K562 (cell line): ENCODE data around the gene COX5A. TPM values are rescaled to one million over a fixed set of nuclear protein-coding genes. Genes with fewer than 3 reads are reported as not detected.

Source experiments
- CBFB ChIP-seq: sonication (generic); formaldehyde crosslinking; IDR thresholded peaks from 2 replicates; pipeline ENCODE4 v1.4.0; 2020; ENCODE audit warnings: mild to moderate bottlenecking, missing genetic modification reagents
- CREB3 ChIP-seq: fragments of 450-650 bp; conservative IDR thresholded peaks from 2 replicates; pipeline ENCODE4 v1.6.1; 2016; ENCODE audit warnings: missing genetic modification characterization, low read depth, mild to moderate bottlenecking, missing compliant biosample characterization, moderate library complexity
- ETS2 ChIP-seq: IDR thresholded peaks from 2 replicates; pipeline ENCODE4 v1.6.1; 2016; ENCODE audit warnings: borderline replicate concordance, missing genetic modification characterization, mild to moderate bottlenecking, moderate library complexity, missing compliant biosample characterization; ENCODE audit not compliant: poor library complexity, severe bottlenecking
- HDAC6 ChIP-seq: IDR thresholded peaks from 2 replicates; pipeline ENCODE4 v1.6.1; 2012; ENCODE audit warnings: low read depth, mild to moderate bottlenecking, control low read depth, inconsistent platforms, low read length, moderate library complexity
- ILK ChIP-seq: fragments of 450-650 bp; IDR thresholded peaks from 2 replicates; pipeline ENCODE4 v1.6.1; 2016; ENCODE audit warnings: missing genetic modification characterization, low read depth, mild to moderate bottlenecking, missing compliant biosample characterization, moderate library complexity, borderline replicate concordance
- JUND ChIP-seq, 2 experiments: IDR thresholded peaks; 2 replicates in 1 of 2; 3 replicates in 1 of 2; pipeline ENCODE4 v1.6.1; 2011; ENCODE audit warnings: borderline replicate concordance in 2 of 2, low read depth in 2 of 2, low read length in 2 of 2, improper control_type of control experiment in 1 of 2, missing biosample characterization in 1 of 2, missing genetic modification characterization in 1 of 2, missing genetic modification reagents in 1 of 2
- NFE2L1 ChIP-seq: fragments of 450-650 bp; IDR thresholded peaks from 2 replicates; pipeline ENCODE4 v1.6.1; 2016; ENCODE audit warnings: missing genetic modification characterization, low read depth, mild to moderate bottlenecking, missing compliant biosample characterization, moderate library complexity, borderline replicate concordance
- PRMT5 ChIP-seq: sonication (generic); formaldehyde crosslinking; IDR thresholded peaks from 2 replicates; pipeline ENCODE4 v1.5.0; 2020; ENCODE audit warnings: missing genetic modification reagents
- PTRF ChIP-seq: fragments of 450-650 bp; IDR thresholded peaks from 2 replicates; pipeline ENCODE4 v1.6.1; 2016; ENCODE audit warnings: mild to moderate bottlenecking, missing genetic modification characterization, missing compliant biosample characterization
- SMAD1 ChIP-seq: fragments of 150-350 bp; IDR thresholded peaks from 2 replicates; pipeline ENCODE4 v1.6.1; 2014; ENCODE audit warnings: low read length, low read depth; ENCODE audit not compliant: partially characterized antibody
- UBTF ChIP-seq, 2 experiments: IDR thresholded peaks; 2 replicates each; pipeline ENCODE4 v1.6.1; 2012; ENCODE audit warnings: improper control_type of control experiment in 2 of 2, low read depth in 2 of 2, low read length in 2 of 2, borderline replicate concordance in 1 of 2
- ZNF274 ChIP-seq: IDR thresholded peaks from 2 replicates; pipeline ENCODE4 v1.6.1; 2011; ENCODE audit warnings: low read depth, mild to moderate bottlenecking, low read length, moderate library complexity, borderline replicate concordance
- ZNF436 ChIP-seq: fragments of 250-450, 450-650 bp; sonication (Bioruptor Pico); formaldehyde crosslinking; IDR thresholded peaks from 2 replicates; pipeline ENCODE4 v1.7.0; 2020; ENCODE audit warnings: mild to moderate bottlenecking
- polyA plus RNA-seq, 8 experiments: library from polyadenylated mRNA; depleted of rRNA in 4 of 8; stranded (reverse) in 5 of 8; unstranded in 3 of 8; fragments of >200 nt; fragmentation: Nextera tagmentation in 2 of 8; fragmentation: Illumina TruSeq in 1 of 8; extraction: Ambion mirVana in 2 of 8; extraction: Trizol in 1 of 8; gene quantifications; 2 replicates each; pipeline versions ENCODE4 v1.2.1 to v1.2.3, GENCODE V29; 2011 to 2014; ENCODE audit warnings: inconsistent platforms in 1 of 8, missing spikeins in 1 of 8
- total RNA-seq, 7 experiments: library from RNA; depleted of rRNA in 6 of 7; stranded (reverse); fragments of >200 nt in 6 of 7; fragmentation: Illumina TruSeq in 2 of 7; extraction: Trizol in 2 of 7; gene quantifications; 2 replicates each; pipeline versions ENCODE4 v1.2.1 to v1.2.3, GENCODE V29; 2011 to 2021; ENCODE audit warnings: low replicate concordance in 1 of 7
- TF ChIP-seq, protein P1 (sequence below): fragments of 450-650 bp; formaldehyde crosslinking; IDR thresholded peaks from 2 replicates; pipeline ENCODE4 v1.4.0; 2020; ENCODE audit warnings: mild to moderate bottlenecking
- TF ChIP-seq, protein P2 (sequence below), 2 experiments: fragments of 150-350 bp in 1 of 2; IDR thresholded peaks; 2 replicates each; pipeline ENCODE4 v1.6.1; 2012 to 2016; ENCODE audit warnings: low read depth in 2 of 2, low read length in 2 of 2, mild to moderate bottlenecking in 1 of 2, moderate library complexity in 1 of 2

The COX5A gene
- total and polyA plus RNA-seq, 9 of the 15 experiments (the other 6 are each of a cell fraction or from before 2014, with no cell fraction given): 86.8 to 553 (median 371) TPM

DNA sequence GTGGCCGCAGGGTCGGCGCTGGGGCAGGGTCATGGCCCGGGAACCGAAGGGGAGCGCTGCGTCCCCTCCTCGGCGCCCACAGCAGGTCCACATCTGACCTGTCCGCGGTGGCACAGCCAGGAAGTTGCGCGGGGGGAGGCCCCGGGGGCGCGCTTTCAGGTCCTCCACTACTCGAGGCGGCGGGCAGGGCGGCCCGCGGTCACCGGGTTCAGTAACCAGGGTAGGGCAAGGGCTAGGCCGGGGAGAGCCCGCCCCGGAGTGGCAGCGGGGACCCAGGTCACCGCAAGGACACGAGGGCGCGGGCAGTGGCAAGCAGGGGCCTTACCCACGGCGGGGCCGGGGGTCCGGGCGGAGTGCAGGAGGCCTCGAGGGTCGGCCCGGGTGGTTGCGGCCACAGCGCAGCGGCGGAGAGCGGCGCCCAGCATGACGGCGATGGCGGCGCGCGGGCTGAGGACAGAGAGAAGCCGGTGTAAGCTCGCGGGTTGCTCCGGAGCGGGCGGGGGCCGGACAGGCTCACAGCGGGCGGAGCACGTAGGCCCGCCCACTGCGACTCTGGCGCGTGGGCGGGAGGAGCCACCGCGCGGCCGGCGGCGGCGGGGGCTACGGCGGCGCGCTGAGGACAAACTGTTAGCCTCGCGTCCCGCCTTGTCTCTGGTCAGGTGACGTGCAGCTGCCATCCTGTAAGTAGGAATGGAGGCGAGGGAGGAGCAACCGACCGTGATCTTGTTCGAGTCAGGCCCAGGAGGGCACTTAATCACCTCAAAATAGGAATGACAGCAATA, at the start of gene COX5A (continued):
- no peak for TF ChIP-seq CREB3 (tag)
- peak; percentile 23 to 81; a peak in 2 of 4 replicates for TF ChIP-seq UBTF (IDR thresholded peaks at IDR 0.05; ENCODE audit: borderline replicate concordance in 1 of 2, low read depth in 2 of 2, low read length in 2 of 2)
- no peak for TF ChIP-seq ZNF274
- TF ChIP-seq PTRF (tag): no peak
- no peak for TF ChIP-seq SMAD1
- TF ChIP-seq HDAC6: no peak
- TF ChIP-seq ILK (tag): no peak
- TF ChIP-seq JUND (IDR thresholded peaks at IDR 0.05; ENCODE audit: borderline replicate concordance, low read depth, low read length): peak; percentile 59; the same call in 1 of the 2 replicates
- peak; percentile 74; the same call in 1 of the 3 replicates for TF ChIP-seq JUND (tag; IDR thresholded peaks at IDR 0.05; ENCODE audit: borderline replicate concordance, low read depth, low read length)
- peak; percentile 81; the same call in 1 of the 2 replicates for TF ChIP-seq PRMT5 (CRISPR knock-in tag)
- no peak for TF ChIP-seq NFE2L1 (tag)
- no peak for TF ChIP-seq ZNF436 (CRISPR knock-in tag)
- TF ChIP-seq, protein P1, sequence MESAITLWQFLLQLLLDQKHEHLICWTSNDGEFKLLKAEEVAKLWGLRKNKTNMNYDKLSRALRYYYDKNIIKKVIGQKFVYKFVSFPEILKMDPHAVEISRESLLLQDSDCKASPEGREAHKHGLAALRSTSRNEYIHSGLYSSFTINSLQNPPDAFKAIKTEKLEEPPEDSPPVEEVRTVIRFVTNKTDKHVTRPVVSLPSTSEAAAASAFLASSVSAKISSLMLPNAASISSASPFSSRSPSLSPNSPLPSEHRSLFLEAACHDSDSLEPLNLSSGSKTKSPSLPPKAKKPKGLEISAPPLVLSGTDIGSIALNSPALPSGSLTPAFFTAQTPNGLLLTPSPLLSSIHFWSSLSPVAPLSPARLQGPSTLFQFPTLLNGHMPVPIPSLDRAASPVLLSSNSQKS (CRISPR knock-in tag): no peak
- TF ChIP-seq CBFB (CRISPR knock-in tag): peak; percentile 63; the same call in 1 of the 2 replicates
- TF ChIP-seq, protein P2, sequence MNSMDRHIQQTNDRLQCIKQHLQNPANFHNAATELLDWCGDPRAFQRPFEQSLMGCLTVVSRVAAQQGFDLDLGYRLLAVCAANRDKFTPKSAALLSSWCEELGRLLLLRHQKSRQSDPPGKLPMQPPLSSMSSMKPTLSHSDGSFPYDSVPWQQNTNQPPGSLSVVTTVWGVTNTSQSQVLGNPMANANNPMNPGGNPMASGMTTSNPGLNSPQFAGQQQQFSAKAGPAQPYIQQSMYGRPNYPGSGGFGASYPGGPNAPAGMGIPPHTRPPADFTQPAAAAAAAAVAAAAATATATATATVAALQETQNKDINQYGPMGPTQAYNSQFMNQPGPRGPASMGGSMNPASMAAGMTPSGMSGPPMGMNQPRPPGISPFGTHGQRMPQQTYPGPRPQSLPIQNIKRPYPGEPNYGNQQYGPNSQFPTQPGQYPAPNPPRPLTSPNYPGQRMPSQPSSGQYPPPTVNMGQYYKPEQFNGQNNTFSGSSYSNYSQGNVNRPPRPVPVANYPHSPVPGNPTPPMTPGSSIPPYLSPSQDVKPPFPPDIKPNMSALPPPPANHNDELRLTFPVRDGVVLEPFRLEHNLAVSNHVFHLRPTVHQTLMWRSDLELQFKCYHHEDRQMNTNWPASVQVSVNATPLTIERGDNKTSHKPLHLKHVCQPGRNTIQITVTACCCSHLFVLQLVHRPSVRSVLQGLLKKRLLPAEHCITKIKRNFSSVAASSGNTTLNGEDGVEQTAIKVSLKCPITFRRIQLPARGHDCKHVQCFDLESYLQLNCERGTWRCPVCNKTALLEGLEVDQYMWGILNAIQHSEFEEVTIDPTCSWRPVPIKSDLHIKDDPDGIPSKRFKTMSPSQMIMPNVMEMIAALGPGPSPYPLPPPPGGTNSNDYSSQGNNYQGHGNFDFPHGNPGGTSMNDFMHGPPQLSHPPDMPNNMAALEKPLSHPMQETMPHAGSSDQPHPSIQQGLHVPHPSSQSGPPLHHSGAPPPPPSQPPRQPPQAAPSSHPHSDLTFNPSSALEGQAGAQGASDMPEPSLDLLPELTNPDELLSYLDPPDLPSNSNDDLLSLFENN (IDR thresholded peaks at IDR 0.05; ENCODE audit: low read depth in 2 of 2, low read length in 2 of 2): peak in 1 of 2 experiments; percentile 48; a peak in 1 of 4 replicates
- no peak for TF ChIP-seq ETS2
